CD4-positive, alpha-beta T cell treated with Interleukin-1 beta for 1 hour (primary cell): ENCODE results near the gene CNKSR3.
"Not testable (repeated sequence)": the region's sequence is repeated elsewhere in the genome, so short reads cannot be mapped to it uniquely, and the experiment has no call there.

Experiments
- DNase-seq, 2 donors: peaks; one replicate each; pipeline ENCODE4 v3.0.0-alpha.2; 2020 to 2022

Gene CNKSR3

DNA sequence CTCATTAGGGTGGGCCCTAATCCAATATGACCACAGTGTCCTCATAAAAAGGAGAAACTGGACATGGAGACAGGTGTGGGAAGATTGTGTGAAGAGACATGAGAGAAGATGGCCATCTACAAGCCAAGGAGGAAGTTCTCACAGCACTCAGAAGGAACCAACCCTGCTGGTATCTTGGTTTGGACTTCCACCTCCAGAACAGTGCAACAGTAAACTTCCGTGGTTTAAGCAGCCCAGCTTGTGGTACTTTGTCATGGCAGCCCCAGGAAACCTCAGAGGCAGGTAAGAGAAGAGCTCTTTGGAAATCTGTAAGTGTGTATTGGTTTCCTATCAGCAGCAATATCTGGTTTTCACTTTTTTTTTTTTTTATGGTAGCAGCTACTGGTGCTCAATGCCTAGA lies 16.5 kb upstream of the CNKSR3 start:
- no peak for DNase-seq

DNA sequence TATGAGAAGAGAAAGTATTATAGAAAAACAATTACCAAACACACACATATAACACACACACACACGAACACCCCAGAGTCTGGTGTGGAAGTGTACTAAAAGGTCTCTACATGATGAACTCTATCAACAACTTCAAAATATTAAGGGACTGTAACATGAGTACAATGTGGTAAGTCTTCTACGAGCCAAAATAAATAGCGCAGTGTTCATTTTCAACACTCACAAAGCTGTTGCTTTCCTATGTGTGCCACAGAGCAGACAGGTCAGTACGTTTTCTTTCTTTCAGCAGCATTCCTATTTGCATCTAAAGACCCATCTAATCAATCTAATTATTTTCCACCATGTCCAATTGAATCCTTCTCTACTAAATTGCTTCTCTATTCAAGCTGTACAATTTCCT lies 12.1 kb upstream of the CNKSR3 start:
- no peak for DNase-seq

DNA sequence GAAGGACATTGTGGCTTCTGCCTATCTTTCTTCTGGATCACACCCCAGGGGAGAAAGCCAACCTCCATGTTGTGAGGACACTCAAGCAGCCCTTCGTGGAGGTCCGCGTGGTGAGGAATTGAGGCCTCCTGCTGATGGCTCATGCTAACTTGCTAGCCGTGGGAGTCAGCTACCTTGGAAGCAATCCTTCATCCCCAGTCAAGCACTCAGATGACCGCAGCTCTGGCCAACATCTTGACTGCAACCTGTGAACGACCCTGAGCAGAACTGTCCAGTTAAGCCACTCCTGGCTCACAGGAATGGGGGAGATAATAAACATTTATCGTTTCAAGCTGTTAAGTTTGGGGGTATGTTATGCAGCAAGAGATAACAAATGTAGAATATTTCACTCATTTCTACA lies 10.9 kb upstream of the CNKSR3 start:
- no peak for DNase-seq

GRCh38 chr6:154520280-154520679 lies 9.8 kb upstream of the CNKSR3 start:
- no peak for DNase-seq

DNA sequence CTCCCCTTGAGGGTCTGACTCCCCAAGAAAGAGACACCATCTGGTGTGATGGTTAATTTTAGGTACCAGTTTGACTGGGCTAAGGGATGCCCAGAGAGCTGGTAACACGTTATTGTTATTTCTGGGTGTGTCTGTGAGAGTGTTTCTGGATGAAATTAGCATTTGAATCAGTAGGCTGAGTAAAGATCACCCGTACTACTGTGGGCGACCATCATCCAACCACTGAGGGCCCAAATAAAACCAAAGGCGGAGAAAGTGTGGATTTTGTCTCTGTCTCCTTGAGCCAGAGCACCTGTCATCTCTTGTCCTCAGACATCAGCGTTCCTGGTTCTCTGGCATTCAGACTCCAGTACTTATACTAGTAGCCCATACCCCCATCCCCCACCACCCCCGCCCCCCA lies 7.9 kb upstream of the CNKSR3 start:
- DNase-seq = no peak

DNA sequence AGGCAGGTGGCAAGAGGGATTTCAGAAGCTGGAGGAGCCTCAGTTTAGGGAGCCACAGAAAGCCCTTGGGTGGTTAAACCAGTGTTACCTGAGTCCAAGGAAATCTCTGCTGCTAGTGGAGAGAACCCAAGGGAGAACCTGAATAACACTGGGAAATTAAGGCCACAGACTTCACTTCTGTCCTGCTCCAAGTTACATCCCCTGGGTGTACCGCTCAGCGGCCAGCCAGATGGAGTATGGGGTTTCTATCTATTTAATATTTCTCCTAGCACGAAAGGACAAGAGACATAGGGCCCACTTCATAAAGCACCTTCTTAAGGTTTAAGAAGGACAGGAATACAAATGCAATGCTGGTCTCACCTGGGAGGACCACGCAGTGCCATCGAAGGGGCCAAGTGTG lies 5.8 kb upstream of the CNKSR3 start:
- no peak for DNase-seq

- DNase-seq = no peak
Measured at GRCh38 chr6:154515826-154516225, 5.3 kb upstream of the CNKSR3 start.

DNA sequence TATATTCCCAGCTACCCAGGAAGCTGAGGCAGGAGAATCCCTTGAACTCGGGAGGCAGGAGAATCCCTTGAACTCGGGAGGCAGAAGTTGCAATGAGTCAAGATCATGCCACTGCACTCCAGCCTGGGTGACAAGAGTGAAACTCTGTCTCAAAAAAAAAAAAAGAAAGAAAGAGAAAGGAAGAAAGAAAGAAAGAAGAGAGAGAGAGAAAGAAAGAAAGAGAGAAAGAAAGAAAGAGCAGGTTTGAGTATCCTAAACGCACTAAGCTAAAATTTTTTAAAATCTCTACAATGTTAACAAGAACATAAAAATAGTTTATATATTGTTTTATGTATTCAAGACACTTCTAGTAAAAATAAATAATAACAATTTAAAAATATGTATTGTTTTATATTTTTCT lies 4.6 kb upstream of the CNKSR3 start:
- DNase-seq = not testable (repeated sequence)

- DNase-seq = no peak
Measured at GRCh38 chr6:154514481-154514880, 4.0 kb upstream of the CNKSR3 start.

DNA sequence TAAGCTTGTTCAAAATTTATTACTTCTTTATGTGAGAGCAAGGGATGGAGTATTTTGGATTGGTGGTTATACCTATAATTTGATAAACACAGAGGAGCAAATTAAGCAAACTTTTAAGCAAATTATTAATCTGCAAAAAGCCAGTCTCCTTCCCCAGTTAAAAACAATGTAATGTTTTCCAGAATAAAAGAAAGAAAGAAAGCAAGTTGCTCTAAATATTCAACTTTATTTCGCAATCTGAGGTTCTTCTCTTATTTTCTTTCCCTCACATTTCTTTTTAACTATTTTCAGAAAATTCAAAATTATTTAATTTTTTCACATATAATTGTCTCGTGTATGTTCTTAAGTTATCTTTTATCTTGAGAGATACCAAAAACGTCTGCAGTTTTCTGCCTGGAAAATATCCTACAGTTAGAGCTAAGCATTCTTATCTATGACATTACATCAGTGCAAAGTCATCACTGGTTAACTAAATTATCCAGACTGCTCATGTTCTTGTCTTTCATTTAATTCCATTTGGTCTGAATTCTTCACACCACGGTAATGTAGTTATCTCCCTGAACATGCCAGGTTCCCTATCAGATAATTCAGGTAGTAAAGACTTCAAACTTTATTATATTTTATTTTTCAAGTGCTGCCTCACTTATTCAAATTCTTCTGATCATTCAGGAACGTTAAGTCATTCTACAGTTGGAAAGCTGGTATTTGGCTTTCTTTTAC lies 3.3 kb upstream of the CNKSR3 start:
- DNase-seq = no peak

DNA sequence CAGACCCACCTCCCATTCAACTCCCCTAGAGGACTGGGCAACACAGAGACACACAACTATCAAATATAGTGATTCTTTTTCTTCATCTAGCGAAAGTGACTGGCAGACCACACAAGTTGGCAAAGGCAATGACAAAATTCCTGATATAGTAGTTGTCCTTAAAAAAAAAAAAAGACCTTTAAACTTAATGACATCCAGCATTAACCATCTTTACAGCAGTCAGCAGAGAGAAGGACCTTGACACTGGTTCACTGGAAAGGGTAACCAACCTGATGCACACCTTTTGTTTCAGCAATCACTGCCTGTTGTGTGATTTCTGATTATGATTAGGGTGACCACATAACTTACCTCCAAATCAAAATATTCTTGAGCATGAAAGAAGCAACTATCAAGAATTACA lies 1.7 kb upstream of the CNKSR3 start:
- no peak for DNase-seq

GRCh38 chr6:154511791-154512190 lies 1.3 kb upstream of the CNKSR3 start:
- DNase-seq = no peak

DNA sequence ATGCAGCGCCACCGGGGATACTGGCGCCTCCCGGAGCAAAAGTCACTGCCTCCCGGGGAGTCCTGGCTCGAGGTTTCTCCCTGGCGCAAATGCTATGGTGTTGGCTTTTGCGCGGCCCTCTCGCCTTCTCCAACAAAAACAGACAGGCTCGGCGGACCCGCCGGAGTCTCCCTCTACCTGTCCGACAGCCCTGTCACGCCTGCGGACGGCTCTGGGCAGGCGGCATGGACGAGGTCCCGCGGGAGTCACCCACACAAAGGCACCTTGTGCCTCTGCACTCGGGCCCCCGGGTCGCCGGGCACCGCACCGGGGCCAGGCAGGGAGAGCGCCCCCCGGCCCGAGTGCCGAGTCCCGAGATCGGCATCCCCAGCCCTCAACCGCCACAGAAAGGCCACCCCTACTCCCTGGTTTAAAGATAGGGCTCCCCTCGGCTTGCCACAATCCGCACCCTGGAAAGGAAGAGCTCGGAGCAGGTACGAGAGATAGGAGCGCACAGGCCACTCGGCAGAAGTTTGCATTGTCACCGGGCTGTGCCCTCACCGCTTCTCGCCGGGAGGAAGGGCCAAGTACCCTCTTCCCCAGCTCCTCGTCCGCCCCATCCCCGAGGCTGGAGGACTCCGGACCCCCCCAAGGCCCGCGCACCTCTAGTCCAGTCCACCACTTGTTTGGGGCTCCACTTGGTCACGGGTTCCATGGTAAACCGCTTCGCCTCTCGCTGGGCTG lies 903 bp downstream of the CNKSR3 start:
- no peak for DNase-seq

DNA sequence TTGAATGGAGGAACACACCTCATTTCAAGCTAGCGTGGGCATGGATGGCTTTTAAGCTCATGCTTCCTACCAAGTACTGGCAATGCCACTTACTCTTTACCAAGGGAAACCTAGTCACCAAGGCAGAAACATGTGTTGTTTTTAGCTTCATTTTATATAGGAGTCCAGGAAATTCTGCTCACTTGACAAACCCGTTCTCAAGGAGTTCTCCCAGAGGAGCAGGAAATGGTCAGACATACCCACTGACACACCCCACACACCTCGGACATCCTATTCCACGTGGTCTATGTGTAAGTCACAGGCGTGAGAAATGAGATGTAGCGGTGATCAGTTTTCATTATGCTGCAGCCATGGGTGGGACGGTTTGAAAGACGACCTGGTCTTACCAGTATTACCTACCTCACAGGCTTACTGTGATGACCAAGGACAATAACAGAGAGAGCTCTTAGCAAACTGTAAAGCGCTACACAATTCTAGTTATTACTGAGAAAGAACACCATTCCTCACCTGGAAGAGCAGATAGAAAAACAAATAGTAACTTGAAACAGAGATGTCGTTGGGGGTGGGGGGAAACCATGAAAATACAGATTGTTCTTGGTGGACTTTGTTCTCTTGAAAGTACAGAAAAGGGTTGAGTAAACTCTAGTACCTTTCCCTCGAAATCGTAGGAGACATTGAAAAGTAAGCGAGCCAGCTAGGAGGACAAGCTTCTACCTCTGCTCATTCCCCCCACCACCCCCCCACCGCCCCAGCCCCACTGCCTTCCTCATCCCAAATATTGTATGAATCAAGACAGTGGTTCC lies 1.7 kb downstream of the CNKSR3 start:
- no peak for DNase-seq

GRCh38 chr6:154506991-154507898 lies 3.2 kb downstream of the CNKSR3 start:
- DNase-seq = no peak

DNA sequence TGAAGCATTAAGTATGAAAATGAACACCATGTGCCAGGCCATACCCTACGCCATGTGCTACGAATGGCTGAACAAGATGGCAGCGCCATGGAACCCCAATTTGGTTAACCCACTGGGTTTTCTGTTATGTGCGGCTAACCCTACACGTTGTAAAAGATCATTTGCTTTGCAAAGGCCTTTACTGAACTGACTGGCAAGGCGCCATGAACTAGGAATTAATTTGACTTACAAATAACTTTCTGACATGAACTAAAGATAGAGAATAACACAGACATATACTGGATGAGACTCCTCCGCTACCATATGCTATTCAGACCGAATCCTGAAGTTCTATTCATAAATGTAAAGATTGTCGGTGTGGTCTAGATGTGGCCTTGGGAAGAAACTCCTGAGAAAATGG lies 3.9 kb downstream of the CNKSR3 start:
- no peak for DNase-seq

GRCh38 chr6:154506108-154506507 lies 4.4 kb downstream of the CNKSR3 start:
- DNase-seq = no peak

DNA sequence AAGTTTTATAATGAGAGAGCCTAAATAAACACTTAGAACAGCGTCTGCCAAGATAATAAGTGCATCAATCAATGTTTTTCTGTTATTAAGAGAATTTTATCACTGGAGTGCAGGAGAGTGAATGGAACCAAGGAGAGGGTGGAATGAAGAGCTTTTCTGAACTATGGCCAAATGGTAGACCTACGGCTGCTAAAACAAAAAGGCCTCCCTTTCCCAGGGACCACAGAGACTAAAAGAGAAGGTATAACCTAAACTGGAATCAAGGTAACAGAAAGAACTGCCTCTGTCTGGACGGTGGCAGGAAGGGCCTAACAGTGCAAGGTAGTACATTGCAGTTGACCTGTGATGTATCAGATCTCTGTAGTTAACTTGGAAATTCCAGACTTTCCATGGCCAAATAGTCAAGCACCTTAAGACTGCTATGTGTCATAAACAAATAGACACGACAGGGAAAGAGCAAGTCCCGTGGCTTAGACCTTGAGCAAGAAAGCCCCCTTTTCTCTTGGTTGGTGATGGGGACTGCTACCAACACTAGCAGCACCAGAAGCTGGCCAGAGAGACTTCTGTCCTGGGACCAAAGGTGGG lies 5.5 kb downstream of the CNKSR3 start:
- DNase-seq = no peak

- no peak for DNase-seq
Measured at GRCh38 chr6:154504102-154504501, 6.4 kb downstream of the CNKSR3 start.

DNA sequence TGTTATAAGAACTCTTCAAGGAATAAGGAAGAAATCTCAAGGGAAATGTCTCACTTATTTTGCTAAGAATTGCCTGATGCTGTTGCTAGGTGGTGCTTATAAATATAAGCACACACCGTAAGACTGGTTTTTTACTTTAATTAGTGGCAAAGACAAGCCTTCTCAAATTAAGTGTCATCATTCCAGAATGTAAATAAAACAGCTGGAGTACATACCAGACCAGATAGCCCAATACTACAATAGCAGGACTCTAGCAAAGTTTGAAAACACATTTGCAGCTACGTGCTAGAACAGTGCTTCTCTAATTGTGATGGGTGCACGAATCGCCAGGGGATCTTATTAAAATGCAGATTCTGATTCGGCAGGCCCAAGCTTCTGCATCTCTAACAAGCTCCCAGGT lies 6.8 kb downstream of the CNKSR3 start:
- DNase-seq = no peak

DNA sequence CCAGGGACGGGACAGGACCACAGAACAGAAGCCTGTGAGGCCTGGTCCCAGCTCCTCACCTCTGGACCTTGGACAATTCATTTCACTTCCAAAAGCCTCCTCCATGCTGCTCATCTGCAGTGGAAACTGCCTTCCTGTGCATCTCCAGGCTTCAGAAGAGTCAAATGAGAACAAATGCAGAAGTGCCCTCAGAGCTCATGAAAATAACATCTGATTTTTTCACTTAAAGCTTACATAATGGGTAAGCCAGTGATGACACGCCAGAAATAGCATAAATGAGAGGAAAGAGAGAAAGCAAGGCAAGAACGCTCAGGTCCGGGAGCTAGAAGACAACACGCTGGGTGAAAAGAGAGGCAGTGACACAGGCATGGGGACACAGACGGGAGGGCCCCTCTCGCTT lies 7.9 kb downstream of the CNKSR3 start:
- DNase-seq = no peak

DNA sequence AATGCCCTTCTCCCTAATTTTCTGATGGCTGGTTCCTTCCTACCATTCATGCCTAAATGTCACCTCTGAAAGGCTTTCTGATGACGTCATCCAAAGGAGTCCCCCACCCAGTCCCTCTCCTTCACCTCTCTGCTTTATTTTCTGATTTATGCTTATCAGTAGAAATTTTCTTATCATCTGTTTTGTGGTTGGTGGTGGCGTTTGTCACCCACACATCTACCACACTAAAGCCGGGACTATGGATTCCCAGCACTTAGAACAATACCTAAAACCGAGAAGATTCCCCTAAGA lies 9.0 kb downstream of the CNKSR3 start:
- DNase-seq = no peak
